Glomerular endothelial cell (primary cell): ENCODE data around the gene COL9A2. TPM values are rescaled to one million over a fixed set of nuclear protein-coding genes. Genes with fewer than 3 reads are reported as not detected.

ENCODE experiments used
- DNase-seq: peaks from one replicate; pipeline ENCODE4 v3.0.0-alpha.2; 2011; ENCODE audit warnings: low read depth, low spot score; ENCODE audit errors: extremely low read depth
- total RNA-seq: library from RNA; depleted of rRNA; stranded (reverse); fragments of >200 nt; gene quantifications from 2 replicates; pipeline ENCODE4 v1.2.3, GENCODE V29; 2015

COL9A2 gene
- total RNA-seq, 1 donor from 2014 or later = 0.12 TPM

DNA sequence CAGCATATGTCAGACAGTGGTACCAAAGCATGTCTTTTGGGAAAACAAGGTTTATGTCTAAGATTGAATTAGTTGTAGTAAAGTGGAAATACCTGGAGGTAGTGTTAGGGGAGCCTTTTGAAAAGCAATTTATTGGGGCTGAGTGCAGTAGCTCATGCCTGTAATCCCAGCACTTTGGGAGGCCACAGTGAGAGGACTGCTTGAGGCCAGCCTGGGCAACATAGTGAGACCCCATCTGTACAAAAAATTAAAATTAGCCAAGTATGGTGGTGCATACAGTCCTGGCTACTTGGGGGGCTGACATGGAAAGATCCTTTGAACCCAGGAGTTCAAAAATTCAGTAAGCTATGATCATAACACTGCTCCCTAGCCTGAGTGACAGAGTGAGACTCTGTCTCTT is 51.8 kb downstream of the COL9A2 start:
- DNase-seq = no peak

DNA sequence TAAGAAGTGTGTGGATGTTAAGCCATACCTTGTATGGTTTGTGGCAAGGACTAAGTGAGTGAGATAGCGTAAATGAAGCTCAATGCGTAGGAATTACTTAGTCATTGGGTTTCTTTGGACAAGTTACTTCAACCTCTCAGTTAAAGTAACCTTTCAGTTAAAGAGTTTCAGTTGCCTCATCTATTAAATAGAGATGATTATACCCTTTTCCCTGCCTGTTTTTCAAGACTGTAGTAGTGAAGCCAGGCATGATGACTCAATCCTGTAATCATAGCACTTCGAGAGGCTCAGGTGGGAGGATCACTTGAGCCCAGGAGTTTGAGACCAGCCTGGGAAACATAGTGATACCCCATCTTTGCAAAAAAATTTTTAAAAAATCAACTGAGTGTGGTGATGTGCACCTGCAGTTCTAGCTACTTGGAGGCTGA is 52.7 kb downstream of the COL9A2 start:
- DNase-seq = no peak

DNA sequence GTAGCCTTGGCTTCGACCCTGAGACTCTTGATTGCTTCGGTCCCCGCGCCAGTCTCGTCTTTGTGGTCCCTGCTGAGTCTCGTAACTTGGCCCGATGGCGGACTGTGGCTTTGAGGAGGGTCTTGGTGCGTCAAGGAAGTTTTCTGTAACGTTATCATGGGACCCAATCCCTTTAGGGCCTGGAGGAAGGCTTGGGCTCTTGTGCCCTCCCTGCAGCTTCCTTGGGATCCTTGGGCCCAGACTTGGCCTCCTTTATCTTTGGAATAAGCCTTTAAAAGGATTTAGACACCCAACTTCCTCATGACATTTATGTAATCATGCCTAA is 58.7 kb downstream of the COL9A2 start:
- no peak for DNase-seq

DNA sequence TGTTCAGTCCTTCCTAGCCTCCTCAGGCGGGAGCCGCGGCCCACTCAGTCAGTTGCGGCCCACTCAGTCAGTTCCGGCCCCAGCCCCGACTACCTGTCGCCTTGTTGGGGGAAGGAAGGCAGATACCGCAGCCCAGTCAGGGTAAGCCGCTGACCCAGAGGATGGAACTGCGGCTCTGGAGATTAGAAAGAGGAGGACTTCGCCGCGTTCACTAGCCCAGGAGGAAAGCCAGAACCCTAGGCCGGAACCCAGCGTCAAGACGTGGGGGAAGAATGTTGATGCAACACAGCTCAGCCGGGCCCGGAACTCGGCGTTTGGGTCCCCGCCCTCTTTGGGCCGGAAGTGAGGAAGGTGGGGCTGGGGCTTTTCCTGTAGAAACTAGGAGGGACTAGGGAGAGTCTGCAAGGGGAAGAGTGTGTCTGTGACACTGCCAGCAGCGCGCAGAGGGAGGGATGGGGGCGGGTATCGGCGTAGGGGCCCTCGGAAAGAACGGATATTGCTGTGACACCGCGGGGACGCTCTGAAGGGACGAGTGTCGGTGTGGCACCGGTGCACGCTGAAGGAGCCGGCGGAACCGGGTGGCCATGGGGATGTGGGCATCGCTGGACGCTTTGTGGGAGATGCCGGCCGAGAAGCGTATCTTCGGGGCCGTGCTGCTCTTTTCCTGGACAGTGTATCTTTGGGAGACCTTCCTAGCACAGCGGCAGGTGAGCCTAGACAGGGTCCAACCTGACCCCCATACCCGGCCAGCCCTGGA is 59.2 kb downstream of the COL9A2 start, which contains the start of gene ZMPSTE24:
Gene ZMPSTE24, plus strand, starts transcription at position 549 of the 757 bp plus-strand sequence. Its CDS starts 36 bp downstream, at position 585.
- DNase-seq = peak; percentile 83

DNA sequence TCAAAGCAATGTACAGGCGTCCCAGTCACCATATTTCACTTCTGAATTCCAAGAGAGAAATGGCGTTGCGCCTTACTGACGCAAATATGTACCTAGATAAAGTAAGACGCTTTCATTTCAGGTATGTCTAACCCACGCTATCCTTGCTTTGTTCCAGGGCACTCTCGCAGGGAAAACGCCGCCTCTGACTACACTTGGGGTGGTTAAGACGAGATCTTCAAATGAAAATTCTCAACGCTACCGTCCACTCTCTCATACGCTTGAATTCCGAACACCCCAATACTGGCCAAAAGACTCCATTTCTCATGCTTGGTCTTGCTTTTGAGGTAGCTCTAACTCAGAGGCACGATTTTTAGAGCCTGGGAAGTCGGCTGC is 59.8 kb downstream of the COL9A2 start:
- no peak for DNase-seq

DNA sequence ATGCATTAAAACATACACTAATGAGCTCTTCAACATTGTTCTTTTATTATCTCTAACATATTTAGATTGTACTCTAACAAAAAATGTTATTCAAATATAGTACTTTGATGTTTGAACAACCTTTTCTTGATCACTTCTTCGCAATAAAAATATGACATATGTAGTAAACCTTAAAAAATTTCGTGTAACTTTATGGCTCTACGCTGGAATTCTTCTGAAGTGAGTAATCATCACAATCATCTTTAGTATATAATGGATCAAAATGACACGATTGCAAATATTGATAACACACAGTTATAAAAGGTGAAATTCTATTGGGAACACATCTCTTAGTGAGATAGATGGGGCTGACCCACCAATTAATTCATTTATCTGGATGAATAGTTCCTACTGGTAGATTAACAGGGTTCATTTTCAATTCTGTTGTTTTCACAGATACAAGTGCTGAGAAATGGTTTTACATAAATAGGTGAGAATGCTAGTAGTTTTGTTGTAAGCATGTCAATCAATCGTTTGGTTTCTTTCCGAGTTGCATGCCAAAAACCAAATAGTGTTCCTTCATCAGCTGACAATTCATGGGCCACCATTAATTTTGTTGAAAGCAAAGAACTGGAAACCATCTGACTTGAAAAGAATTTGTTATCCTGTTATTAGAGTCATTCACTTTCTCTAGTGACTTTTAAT is 60.5 kb downstream of the COL9A2 start:
- DNase-seq = no peak

DNA sequence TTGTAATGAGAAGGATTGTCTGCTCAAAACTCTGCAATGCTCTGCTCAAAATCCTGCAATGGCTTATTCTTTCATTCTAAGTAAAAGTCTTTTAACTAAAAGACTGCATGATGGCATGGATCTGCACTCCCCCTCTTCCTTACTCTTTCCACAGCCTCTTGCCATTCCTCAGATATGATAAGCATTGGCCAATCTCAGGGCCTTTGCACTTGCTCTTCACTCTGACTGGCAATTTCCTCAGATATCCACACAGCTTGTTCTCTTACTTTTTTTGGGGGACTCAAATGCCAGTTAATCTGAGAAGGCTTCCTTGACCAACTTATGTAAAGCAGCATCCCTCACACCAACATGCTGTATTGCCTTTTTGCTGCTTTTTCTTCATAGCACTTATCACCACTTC is 61.9 kb downstream of the COL9A2 start:
- no peak for DNase-seq

DNA sequence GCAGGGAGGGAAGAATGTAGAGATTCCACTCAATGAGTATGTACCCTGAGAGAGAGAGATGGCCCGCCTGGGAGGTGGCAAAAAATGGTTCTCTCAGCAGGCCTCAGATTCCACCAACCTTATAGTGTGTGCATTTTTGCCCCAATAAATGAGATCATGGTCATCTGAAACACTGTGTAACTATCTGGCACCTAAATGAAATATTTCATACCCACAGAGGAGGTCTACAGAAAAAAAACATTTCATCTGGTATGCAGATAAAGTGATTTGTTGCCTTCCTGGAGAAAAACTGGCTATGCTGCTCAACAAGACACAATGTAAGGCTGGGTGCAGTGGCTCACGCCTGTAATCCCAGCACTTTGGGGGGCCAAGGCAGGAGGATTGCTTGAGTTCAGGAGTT is 64.5 kb downstream of the COL9A2 start:
- DNase-seq = no peak

DNA sequence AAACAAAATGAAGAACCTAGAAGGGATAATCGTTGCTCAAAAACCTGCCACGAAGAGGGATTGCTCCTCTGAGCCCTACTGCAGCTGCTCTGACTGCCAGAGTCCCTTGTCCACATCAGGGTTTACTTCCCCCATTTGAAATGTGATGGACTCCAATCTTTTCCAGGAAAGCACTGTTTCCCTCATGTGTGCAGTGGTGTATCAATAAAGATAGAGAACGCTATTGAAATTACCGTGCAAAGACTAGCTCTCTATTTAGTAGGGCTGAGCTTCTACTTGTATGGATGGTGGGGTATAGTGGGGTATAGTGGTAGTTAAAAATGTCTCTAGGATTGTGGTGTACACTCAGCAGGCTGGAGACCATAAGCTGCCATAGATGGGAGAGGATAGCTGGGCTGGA is 65.6 kb downstream of the COL9A2 start:
- DNase-seq = no peak

Other genes starting within 250 kb of the COL9A2 start
- gene PPT1, start 220.0 kb downstream of the COL9A2 start, total RNA-seq = 70.6 and 70.7 TPM in 2 replicates
- 11.0 and 11.4 TPM in 2 replicates for gene RLF, start 155.9 kb downstream of the COL9A2 start, total RNA-seq
- gene TMCO2, start 69.3 kb downstream of the COL9A2 start, total RNA-seq = not detected in 2 replicates
- gene ZMPSTE24, start 59.0 kb downstream of the COL9A2 start, total RNA-seq = 45.0 and 45.6 TPM in 2 replicates
- gene SMAP2, start 56.4 kb upstream of the COL9A2 start, total RNA-seq = 9.5 and 13.6 TPM in 2 replicates
- gene ZFP69B, start 133.2 kb upstream of the COL9A2 start, total RNA-seq = 1.6 and 3.5 TPM in 2 replicates
- gene ZFP69, start 160.0 kb upstream of the COL9A2 start, total RNA-seq = 2.1 and 3.7 TPM in 2 replicates
- 9.8 and 12.3 TPM in 2 replicates for gene EXO5, start 191.5 kb upstream of the COL9A2 start, total RNA-seq
- 1.7 and 2.0 TPM in 2 replicates for gene ZNF684, start 214.4 kb upstream of the COL9A2 start, total RNA-seq